Neural cell (in vitro differentiated cells): ENCODE data around the gene PRODH2. TPM values are rescaled to one million over a fixed set of nuclear protein-coding genes. Genes with fewer than 3 reads are reported as not detected.

ENCODE experiments used
- H2AFZ ChIP-seq: fragments of 200-600, 300-800 bp; sonication (generic), shearing (Covaris generic); 2 replicates; pipeline ENCODE4 v1.6.0; 2014; ENCODE audit warnings: low read depth, mild to moderate bottlenecking, antibody characterized with exemption, low read length, moderate library complexity
- H3F3A ChIP-seq: fragments of 200-600 bp; shearing (Covaris generic); 2 replicates; pipeline ENCODE4 v1.6.1; 2016; ENCODE audit warnings: mild to moderate bottlenecking, moderate library complexity, mixed read lengths, antibody characterized with exemption, low read length; ENCODE audit not compliant: insufficient read depth, poor library complexity, severe bottlenecking
- H3K27ac ChIP-seq: fragments of 200-600, 300-800 bp; sonication (generic), shearing (Covaris generic); 2 replicates; pipeline ENCODE4 v1.5.1; 2014; ENCODE audit warnings: mild to moderate bottlenecking, low read length, moderate library complexity
- H3K27me3 ChIP-seq: fragments of 300-800, 200-600 bp; sonication (generic), shearing (Covaris generic); 2 replicates; pipeline ENCODE4 v1.6.0; 2014; ENCODE audit warnings: mild to moderate bottlenecking, low read depth, low read length, moderate library complexity; ENCODE audit not compliant: insufficient read depth
- H3K36me3 ChIP-seq: fragments of 300-800, 200-600 bp; sonication (generic), shearing (Covaris generic); 2 replicates; pipeline ENCODE4 v1.5.1; 2014; ENCODE audit warnings: mild to moderate bottlenecking, antibody characterized with exemption, low read length, moderate library complexity; ENCODE audit not compliant: insufficient read depth
- H3K4me2 ChIP-seq: fragments of 300-800, 200-600 bp; sonication (generic), shearing (Covaris generic); 2 replicates; pipeline ENCODE4 v1.6.0; 2014; ENCODE audit warnings: mild to moderate bottlenecking, low read length
- H3K4me3 ChIP-seq: fragments of 300-800, 200-600 bp; sonication (generic), shearing (Covaris generic); 2 replicates; pipeline ENCODE4 v1.5.1; 2014; ENCODE audit warnings: mild to moderate bottlenecking, low read length, moderate library complexity
- H3K79me2 ChIP-seq: fragments of 200-600 bp; shearing (Covaris generic); replicated peaks from 2 replicates; pipeline ENCODE4 v1.6.0; 2014; ENCODE audit warnings: mild to moderate bottlenecking, low read length, moderate library complexity; ENCODE audit not compliant: insufficient read depth
- H3K9ac ChIP-seq: fragments of 300-800, 200-600 bp; sonication (generic), shearing (Covaris generic); 2 replicates; pipeline ENCODE4 v1.6.1; 2016; ENCODE audit warnings: mild to moderate bottlenecking, low read length, mixed read lengths
- H3K9me2 ChIP-seq: fragments of 200-600 bp; shearing (Covaris generic); 2 replicates; pipeline ENCODE4 v1.6.1; 2016; ENCODE audit warnings: mild to moderate bottlenecking, low read length, mixed read lengths; ENCODE audit not compliant: insufficient read depth
- H3K9me3 ChIP-seq: fragments of 200-600, 300-800 bp; sonication (generic), shearing (Covaris generic); 2 replicates; pipeline ENCODE4 v1.6.1; 2016; ENCODE audit warnings: mild to moderate bottlenecking, mixed run types, low read length, moderate library complexity, mixed read lengths
- H4K20me1 ChIP-seq: fragments of 200-600 bp; shearing (Covaris generic); 2 replicates; pipeline ENCODE4 v1.6.1; 2016; ENCODE audit warnings: mild to moderate bottlenecking, mixed run types; ENCODE audit not compliant: insufficient read depth
- CTCF ChIP-seq: fragments of 450-650 bp; IDR thresholded peaks from 2 replicates; pipeline ENCODE4 v1.5.1; 2014; ENCODE audit warnings: antibody characterized with exemption, mild to moderate bottlenecking, moderate library complexity; ENCODE audit not compliant: poor library complexity, severe bottlenecking
- EP300 ChIP-seq: fragments of 450-650 bp; conservative IDR thresholded peaks from 2 replicates; pipeline ENCODE4 v1.6.1; 2014; ENCODE audit warnings: antibody characterized with exemption, mild to moderate bottlenecking, moderate library complexity; ENCODE audit not compliant: poor library complexity, severe bottlenecking
- EZH2 ChIP-seq: fragments of 200-600, 300-800 bp; shearing (Covaris generic), sonication (generic); IDR thresholded peaks from 2 replicates; pipeline ENCODE4 v1.6.1; 2014; ENCODE audit warnings: antibody characterized with exemption, low read length, borderline replicate concordance, mild to moderate bottlenecking; ENCODE audit not compliant: insufficient read depth, poor library complexity, severe bottlenecking
- MXI1 ChIP-seq: fragments of 450-650 bp; conservative IDR thresholded peaks from 2 replicates; pipeline ENCODE4 v1.6.1; 2014; ENCODE audit warnings: antibody characterized with exemption, mild to moderate bottlenecking; ENCODE audit not compliant: poor library complexity, severe bottlenecking
- POLR2AphosphoS5 ChIP-seq: IDR thresholded peaks from 2 replicates; pipeline ENCODE4 v1.6.1; 2012
- RAD21 ChIP-seq: fragments of 450-650 bp; conservative IDR thresholded peaks from 2 replicates; pipeline ENCODE4 v1.6.1; 2014; ENCODE audit warnings: antibody characterized with exemption, mild to moderate bottlenecking, moderate library complexity
- REST ChIP-seq: IDR thresholded peaks from 2 replicates; pipeline ENCODE4 v1.6.1; 2012; ENCODE audit warnings: borderline replicate concordance
- SMC3 ChIP-seq: fragments of 450-650 bp; conservative IDR thresholded peaks from 2 replicates; pipeline ENCODE4 v1.6.1; 2014; ENCODE audit warnings: antibody characterized with exemption, mild to moderate bottlenecking, moderate library complexity; ENCODE audit not compliant: poor library complexity
- TAF1 ChIP-seq: IDR thresholded peaks from 2 replicates; pipeline ENCODE4 v1.6.1; 2012; ENCODE audit warnings: low read depth
- polyA plus RNA-seq: library from polyadenylated mRNA; depleted of rRNA; stranded (reverse); fragments of >200 nt; gene quantifications from 2 replicates; pipeline ENCODE4 v1.2.3, GENCODE V29; 2014

Gene PRODH2
- polyA plus RNA-seq, 1 donor from 2014 or later: not detected

- Histone ChIP-seq H3K9ac (peak overlapping the region; percentile 50), H3K79me2 (peaks cover 15% of the 10 kb centered on the region), H3K36me3 (peaks cover 8% of the 10 kb centered on the region), H3K9me2 (no peaks in the 10 kb centered on the region), H3K9me3 (no peaks in the 10 kb centered on the region), H3K4me2 (no peak overlapping the region), H4K20me1 (no peaks in the 10 kb centered on the region), H3F3A (no peaks in the 10 kb centered on the region), H3K27me3 (no peaks in the 10 kb centered on the region), H2AFZ (no peak overlapping the region), H3K27ac (peak overlapping the region; percentile 28), H3K4me3 (peak overlapping the region; percentile 91)
- no peak for TF ChIP-seq SMC3
- no peak for TF ChIP-seq EZH2
- no peak for TF ChIP-seq MXI1
- TF ChIP-seq CTCF: no peak
- no peak for TF ChIP-seq POLR2AphosphoS5
- no peak for TF ChIP-seq EP300
- no peak for TF ChIP-seq RAD21
- no peak for TF ChIP-seq TAF1
- no peak for TF ChIP-seq REST
Observed at GRCh38 chr19:35757231-35757748, 55.4 kb downstream of the PRODH2 start.

GRCh38 chr19:35756377-35757230, 56.0 kb downstream of the PRODH2 start, which contains the start of gene HSPB6:
TSS of gene HSPB6 (minus strand) at chr19:35757029. CDS start at chr19:35757008, 21 bp downstream.
- no peaks in the 10 kb centered on the region for H3F3A ChIP-seq
- no peaks in the 10 kb centered on the region for H3K9me3 ChIP-seq
- H4K20me1 ChIP-seq: no peaks in the 10 kb centered on the region
- H3K4me3 ChIP-seq: peak within 1 kb of the TSS; percentile 91
- peak within 1 kb of the TSS; percentile 28 for H3K27ac ChIP-seq
- no peak for TF ChIP-seq RAD21
- no peak for TF ChIP-seq CTCF
- no peak for TF ChIP-seq EZH2
- TF ChIP-seq EP300: no peak
- no peak for TF ChIP-seq SMC3
- no peak for TF ChIP-seq REST
- TF ChIP-seq TAF1: no peak
- TF ChIP-seq MXI1: no peak
- TF ChIP-seq POLR2AphosphoS5: no peak
- H3K9ac ChIP-seq: peak within 1 kb of the TSS; percentile 50
- no peaks in the 10 kb centered on the region for H3K27me3 ChIP-seq
- no peak within 1 kb of the TSS for H3K4me2 ChIP-seq
- H3K79me2 ChIP-seq: peaks cover 15% of the 10 kb centered on the region
- no peaks in the 10 kb centered on the region for H3K9me2 ChIP-seq
- peaks cover 8% of the 10 kb centered on the region for H3K36me3 ChIP-seq
- no peak within 1 kb of the TSS for H2AFZ ChIP-seq
